GM19467 (cell line): ENCODE data around the gene APOL1.
"Not testable (repeated sequence)": the region's sequence is repeated elsewhere in the genome, so short reads cannot be mapped to it uniquely, and the experiment has no call there.

ENCODE experiments used
- ATAC-seq: cut with Tn5 transposase; IDR thresholded peaks from one replicate; pipeline ENCODE4 v1.9.1; 2021; ENCODE audit warnings: mild to moderate bottlenecking, moderate library complexity; ENCODE audit not compliant: unreplicated experiment

APOL1 gene

DNA sequence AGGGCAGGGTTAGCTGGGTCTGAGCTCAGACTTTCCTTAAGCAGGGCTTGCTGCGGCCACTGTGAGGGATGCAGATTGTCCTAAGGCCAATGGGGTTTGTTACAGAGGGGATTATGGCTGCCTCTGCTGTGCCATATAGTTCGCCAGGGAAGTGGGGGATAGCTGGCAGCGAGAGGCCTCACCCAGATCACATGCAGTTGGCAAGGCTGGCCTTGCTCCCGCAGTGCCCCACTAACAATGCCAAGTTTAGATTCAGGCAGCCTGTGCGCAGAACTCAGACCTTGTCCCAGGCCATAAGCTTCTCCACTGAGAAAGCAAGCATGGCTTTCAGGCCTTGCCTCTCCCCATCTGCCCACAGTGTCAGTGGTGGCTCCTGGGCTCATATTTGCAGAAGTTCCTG, 8.9 kb upstream of the APOL1 start:
- ATAC-seq = no peak

DNA sequence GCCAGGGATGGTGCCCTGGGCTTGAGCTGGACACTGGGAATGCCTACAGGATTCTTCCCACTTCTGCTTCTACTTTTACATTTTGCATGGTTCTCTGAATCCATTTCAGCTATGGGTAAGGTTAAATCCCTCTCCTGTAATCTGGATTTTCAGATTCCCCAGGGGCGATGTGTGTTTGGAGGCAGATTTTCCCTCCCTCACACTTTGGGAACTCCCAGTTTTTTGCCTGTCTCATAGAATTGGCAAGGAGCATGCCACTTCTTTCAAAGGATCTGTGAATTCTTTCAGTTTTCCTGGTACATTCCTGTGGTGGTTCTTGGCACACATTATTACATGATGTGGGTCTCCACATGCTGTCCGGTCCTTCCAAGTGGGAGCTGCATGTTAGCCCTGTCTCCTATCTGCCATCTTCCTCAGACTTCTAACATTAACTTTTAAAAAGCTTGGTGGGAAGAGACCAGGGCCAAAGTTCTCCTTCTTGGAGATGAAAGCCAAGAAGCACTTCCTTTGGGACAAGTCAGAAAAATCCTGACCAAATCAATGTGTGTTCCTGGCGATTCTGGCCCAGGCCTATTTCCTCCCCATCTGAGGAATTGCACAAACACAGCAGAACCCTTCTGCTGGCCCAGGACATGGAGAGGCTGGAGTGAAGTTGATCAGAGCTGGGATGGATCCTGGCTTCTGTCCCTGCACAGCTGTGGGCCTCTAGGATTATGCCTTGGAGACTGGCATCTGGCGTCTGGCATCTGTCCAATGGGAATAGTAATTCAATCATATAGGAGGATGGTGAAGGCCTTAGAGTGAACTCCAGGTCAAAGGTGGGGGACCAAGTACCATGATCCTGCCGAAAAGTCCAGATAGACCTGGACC, 8.2 kb upstream of the APOL1 start:
- no peak for ATAC-seq

DNA sequence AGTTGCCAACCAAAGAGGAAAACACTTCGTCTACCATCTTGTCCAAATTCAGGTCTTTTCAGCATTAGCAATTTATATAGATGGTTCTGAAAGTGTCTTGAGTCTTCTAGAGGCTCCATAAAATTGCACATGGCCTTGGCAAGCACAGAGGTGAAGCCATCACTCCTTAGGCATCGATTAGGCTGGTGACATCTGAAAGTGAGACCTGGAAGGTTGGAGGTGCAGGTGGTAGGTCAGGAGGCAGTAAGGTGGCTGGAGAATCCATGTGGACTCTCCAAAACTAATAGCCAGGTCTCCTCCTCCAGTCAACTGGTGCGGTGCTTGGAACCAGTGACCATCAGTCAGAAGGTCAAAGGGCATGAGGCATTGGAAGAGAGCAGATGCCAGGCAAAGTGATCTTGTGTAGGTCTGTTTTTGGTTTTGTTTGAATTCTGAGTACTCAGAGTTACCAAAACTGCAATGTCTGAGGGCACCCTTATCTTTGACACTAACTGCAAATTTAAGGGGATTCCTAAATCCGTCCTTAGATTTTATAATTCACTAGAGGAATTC, 7.1 kb upstream of the APOL1 start:
- no peak for ATAC-seq

DNA sequence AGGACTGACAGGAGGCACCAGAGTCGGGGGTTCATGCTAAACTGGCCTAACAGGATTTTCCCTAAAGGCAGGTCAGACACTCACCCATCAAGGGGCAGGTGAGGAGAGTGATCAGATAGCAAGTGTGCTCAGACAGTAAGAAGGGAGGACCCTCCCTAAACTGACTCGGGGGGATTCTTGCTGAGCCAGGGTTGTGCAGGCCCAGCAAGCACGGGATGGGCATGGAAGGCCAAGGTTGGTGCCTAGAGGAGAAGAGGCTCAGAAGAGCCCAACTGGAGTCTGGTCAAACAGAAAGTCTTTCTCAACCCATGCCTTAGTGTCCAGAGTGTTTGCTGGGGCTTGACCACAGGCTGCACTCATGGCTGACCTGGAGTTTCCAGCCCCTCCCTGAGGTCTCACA, 6.2 kb upstream of the APOL1 start:
- no peak for ATAC-seq

DNA sequence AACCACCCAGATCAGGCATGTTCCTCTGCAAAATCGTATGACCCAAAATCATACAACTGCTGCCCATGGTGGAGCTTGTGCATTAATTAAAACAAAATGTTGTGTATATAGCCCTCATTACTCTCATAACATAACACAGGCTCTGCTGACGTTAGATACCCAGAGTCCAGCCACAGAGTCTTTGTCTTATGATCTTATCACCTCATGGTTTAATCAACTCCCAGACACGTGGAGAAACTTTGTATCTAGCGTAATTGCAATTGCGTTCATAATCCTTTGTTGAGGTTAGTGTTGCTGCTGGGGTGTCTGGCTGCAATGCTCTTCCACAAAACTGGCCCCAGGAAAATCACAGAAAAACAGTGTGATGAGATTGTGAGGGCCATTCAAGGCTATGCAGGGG, 5.0 kb upstream of the APOL1 start:
- ATAC-seq = no peak

DNA sequence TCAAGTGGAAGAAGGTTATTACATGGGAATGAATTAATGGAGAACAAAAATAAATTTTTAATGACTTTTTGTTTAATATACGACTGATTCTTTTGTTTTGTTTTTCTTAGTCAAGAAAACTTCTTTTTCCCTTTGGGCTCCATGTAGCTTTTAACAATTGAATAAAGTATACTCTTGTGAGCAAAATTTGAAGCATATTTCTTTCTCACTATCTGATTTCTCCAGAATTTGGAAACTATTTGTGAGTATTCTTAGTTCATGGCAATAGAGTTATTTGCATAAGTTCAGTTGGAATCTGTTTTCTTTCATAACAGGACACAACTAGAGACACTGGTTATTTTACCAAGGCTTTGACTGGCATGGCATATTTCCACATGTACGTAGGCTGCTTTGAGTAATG, 3.8 kb upstream of the APOL1 start:
- no peak for ATAC-seq

DNA sequence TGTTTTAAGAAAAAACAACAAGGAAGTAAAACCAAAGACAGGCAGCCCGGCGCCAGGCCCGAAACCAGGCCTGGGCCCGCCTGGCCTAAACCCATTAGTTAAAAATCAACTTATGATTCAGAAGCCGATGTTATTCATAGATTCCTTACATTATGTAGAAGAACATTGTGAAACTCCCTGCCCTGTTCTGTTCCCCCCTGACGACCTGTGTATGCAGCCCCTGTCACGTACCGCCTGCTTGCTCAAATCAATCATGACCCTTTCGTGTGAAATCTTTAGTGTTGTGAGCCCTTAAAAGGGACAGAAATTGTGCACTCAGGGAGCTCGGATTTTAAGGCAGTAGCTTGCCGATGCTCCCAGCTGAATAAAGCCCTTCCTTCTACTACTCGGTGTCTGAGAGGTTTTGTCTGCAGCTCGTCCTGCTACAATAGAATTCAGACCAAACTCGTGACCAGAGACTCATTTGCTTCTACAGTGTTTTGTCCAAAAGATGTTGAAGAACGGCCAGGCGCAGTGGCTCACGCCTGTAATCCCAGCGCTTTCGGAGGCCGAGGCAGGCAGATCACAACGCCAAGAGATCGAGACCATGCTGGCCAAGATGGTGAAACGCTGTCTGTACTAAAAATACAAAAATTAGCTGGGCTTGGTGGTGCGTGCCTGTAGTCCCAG, 2.5 kb upstream of the APOL1 start:
- ATAC-seq = not testable (repeated sequence)

DNA sequence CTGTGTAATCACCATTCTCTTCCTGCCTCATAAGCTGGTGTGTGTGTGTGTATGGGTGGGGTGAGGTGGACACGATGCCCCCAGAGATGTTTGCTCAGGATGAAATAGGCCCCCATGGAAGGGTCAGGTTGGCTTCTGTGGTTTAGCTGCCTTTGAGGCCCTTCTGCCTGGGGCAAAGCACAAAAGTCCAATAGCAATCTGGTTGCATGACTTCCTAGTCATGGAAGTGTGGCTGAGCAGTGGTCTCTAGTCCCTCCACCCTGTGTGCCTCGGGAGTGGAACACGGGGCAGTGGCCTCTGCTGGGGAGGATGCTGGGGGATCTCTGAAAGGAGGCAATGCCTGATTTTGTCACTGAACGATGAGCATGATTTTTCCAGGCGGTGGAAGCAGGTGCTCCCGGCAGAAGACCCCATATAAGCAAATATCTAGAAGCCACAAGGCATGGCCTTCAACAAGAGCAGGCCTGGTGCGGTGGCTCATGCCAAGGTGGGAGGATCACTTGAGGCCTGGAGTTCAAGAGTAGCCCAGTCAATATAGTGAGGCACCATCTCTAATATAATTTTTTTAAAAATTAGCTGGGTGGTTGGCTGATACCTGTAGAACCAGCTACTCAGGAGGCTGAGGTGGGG, 839 bp upstream of the APOL1 start:
- ATAC-seq = not testable (repeated sequence)

DNA sequence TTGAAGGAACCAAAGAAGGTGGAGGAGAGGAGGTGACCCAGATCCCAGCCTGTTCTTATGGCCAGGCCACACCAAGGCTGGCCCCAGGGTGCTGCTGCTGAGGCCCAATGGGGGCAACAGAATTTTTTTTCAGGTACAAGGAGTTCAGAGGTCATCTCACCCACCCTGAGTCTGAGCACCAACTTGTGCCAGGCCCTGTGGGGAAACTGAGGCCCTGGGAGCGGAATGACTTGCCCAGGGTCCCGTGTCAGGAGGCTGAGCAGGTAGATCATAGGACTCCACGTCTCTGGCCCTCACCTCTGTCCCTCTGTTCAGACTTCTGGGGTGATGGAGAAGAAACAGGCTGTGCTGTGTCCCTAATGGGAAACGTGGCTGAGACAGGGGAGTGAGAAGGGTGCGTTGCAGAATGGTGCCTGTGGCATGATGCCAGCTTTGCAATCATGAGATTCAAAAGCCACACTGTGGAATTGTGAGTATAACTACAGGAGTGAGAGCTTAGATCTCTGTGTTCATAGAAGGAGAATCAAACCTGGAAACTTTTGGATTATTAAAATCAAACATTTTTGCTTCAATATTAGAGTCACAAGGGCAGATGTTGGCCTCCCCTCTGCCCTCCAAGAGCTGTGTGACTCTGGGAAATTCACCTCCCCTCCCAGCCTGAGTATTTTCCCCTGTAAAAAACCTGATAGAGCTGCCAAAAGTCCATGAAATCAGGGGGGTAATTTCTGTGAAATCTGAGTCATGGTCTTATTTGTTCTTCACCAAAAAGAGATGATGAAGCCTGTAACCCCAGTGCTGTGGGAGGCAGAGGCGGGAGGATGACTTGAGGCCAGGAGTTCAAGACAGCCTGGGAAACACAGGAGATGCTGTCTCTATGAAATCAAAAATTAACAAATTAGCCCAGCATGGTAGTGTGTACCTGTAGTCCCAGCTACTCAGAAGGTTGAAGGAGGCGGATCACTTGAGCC, 874 bp downstream of the APOL1 start:
- no peak for ATAC-seq

DNA sequence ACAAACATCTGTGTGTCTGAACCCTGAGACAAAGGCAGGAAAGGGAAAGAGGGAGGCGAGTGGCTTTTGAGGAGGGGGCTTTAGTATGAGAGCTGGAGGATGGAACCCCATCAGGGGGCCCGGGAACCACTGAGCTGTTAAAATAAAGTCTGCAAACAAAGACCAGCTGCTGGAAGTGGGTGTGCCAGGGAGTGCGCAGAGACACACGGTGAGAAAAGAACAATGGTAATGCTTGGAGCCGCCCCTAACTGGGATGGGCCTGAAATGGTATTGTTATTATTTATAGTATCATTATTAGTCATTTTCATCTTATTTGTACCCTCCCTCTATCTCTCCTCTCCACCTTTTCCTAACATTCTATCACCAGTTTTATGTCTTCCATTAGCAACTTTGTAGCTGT, 2.6 kb downstream of the APOL1 start:
- ATAC-seq = not testable (repeated sequence)

DNA sequence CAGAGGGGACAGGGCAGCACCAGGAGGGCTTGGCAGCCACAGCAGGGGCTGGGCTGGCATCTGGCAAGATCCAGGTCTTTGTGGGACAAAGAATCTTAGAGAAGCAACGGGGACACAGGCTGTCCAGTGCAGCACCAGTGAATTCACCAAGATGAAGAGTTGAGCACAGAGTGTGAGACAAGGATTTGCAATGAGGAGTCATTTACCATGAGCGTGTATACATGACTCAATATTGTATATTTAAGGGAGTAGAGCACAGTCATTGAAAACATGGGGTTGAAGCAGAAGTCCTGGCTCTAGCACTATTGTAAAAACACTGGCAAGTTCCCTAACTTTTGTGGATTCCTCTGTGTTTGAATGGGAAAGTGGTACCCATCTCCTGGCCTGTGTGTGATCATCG, 3.5 kb downstream of the APOL1 start:
- no peak for ATAC-seq

DNA sequence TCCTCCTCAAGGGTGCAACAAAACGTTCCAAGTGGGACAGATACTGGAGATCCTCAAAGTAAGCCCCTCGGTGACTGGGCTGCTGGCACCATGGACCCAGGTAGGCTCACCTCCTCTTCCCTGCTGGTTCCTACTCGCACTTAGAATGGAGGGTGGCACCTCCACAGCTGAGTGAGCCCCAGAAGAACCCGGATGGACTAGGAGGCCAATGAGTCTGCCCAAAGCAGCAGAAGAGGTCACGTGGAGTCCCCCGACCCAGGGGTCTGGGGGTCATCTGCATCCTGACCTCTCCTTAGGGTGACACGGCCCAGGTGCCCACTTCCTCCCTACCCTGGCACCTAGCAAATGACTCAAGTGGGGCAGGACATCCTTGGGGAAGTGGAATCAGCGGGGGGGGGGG, 4.4 kb downstream of the APOL1 start:
- no peak for ATAC-seq

DNA sequence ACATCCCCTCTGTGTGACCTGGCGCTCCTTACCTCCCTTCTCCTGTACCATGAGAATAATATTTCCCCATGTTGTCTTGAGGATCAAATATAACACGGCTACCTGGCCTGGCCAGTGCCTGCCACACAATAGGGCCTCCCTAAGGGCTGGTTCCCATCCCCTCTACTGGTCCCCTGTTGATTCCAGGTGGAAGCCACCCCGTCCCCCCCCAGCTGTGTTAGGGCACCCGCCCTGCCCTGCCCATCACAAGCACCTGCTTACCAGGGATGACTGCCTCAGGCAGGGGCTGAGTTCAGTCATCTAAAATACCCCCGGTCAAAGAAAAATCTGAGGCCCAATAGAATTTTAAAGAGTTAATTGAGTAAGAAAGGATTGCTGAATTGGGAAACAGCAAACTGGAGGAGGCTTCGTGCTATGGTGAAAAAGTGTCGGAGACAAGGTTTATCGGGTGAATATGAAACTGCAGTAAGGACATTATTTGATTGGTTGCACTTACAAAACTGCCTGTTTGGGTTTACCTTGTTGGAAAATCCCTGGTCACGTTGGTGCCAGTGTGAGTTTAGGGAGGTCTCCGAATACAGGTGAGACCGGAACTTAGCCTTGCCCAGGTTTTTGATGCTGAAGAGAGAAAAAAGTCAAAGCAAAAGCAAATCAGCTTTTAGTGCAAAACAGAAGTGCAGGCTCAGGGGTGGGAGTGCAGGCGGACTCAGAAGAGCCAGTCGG, 5.2 kb downstream of the APOL1 start:
- ATAC-seq = no peak

DNA sequence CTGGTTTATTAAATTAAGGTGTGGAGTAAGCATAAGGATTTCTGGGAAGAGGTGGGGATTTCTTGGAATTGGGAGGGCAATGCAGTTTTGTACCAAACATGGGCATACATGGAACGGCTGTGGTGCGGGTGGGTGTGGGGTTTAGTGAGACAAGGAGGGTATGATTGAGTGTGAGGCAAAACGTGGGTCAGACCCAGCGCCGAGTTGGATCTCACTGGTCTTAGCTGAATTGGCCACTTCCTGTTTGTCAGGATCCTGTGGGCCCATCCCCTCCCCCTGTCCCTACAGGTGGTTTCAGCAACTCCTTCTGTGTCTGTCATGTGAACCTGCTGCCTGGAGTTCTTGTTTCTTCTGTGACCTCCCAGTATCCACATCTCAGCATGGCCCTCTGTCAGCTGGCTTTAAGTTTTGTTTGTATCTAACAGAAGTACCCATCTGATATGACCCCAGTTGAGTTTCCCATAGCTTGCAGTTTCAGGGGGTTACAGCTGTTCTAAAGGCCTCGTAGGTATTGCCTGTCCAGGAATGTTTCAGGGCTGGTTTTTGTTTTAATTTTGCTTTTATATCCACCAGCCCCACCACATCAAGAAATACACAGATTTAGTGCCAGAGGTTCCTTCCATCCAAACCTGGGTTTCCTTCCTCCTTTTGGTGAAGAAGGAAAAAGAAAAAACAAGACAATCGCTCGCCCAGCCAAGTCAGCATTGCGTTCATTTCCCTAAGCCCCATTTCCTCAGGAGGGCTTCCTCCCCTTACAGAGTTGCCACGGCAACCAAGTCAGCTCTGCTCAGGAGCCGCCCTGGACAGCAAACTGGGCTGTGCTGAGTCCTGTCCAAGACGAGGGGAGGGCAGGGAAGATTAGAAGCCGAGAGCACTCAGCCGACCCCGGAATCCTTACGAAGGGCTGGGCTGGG, 6.0 kb downstream of the APOL1 start:
- no peak for ATAC-seq

DNA sequence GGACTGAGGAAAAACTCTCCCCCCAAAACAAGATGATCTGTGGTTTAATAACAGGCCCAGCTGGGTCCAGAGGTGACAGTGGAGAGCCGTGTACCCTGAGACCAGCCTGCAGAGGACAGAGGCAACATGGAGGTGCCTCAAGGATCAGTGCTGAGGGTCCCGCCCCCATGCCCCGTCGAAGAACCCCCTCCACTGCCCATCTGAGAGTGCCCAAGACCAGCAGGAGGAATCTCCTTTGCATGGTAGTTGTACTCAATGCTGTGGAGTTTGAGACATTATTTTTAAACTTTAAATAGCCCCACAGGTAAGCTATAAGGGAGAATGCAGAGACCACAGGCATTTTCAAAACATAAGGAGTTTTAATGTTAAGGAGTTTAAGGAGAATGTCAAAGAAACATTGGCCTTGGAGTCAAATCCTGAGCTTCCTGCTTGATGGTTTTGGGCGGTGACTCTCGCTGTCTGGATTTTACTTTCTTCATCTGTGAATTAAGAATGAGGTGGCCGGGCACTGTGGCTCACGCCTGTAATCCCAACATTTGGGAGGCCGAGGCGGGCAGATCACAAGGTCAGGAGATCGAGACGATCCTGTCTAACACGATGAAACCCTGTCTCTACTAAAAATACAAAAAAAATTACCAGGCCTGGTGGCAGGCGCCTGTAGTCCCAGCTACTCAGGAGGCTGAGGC, 6.8 kb downstream of the APOL1 start:
- no peak for ATAC-seq

DNA sequence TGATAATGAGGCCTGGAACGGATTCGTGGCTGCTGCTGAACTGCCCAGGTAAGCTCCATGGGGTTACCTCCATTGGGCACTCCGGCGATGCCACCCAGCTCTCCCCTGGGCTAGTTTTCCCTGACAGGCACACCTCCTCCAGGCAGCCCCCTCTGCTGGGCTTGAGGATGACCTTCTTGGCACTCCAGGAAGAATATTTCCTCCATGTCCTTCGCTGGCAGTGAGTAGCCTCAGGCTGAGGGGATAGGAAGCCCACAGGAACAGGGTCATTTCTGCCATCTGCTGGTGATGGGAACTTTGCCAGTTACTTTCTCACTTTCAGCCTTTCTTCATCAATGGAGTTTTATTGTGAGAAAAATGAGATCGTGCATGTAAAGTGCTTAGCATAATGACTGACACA, 8.7 kb downstream of the APOL1 start:
- ATAC-seq = not testable (repeated sequence)

DNA sequence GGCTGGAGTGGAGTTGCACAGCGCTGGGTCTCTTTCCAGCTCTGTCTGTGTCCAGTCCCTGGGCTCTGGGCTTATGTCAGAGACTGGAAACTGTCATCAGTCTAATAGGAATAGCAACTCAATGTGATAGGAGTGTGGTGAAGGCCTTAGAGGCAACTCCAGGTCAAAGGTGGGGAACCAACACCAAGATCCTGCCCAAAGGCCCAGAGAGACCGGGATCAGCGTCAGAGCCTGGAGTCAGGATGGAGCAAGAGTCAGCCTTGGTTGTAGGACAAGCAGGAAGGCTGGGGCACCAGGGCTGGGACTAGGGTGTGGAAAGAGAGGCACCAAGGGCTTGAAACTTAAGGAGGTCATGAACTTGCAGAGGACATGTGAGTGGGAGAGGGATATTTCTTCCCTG, 9.4 kb downstream of the APOL1 start:
- not testable (repeated sequence) for ATAC-seq

DNA sequence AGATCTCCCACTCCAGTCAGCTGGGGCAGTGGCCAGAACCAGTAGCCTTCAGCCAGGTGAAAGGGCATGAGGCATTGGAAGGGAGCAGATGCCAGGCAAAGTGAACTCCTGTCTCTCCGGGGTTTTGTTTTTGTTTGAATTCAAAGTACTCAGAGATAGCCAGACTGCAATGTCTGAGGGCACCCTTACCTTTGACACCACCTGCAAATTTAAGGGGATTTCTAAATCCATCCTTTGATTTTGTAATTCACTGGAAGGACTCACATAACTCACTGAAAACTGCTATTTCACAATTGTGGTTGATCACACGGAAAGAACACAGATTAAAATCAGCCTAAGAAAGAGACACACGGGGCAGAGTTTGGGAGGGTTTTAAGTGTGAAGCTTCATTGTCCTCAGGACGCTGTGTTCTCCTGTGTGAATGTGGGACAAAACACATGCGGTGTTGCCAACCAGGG, 10.3 kb downstream of the APOL1 start:
- not testable (repeated sequence) for ATAC-seq
